Fibroblast of gingiva (primary cell): ENCODE measurements around the gene PJVK.
A peak's percentile ranks its signal among the peaks of the same experiment; 100 is the strongest.
"Not testable (repeated sequence)": the region's sequence is repeated elsewhere in the genome, so short reads cannot be mapped to it uniquely, and the experiment has no call there.

Experiments
- DNase-seq: peaks from one replicate; pipeline ENCODE4 v3.0.0-alpha.2; 2011; ENCODE audit warnings: low read depth

Gene PJVK

GRCh38 chr2:178450774-178451525, at the start of gene PJVK, which contains the start of gene PRKRA:
Gene PJVK (plus strand): TSS chr2:178451378. CDS start chr2:178453410, 2,032 bp downstream.
Gene PRKRA (minus strand): TSS chr2:178451175. CDS start chr2:178451030, 145 bp downstream.
- peak; percentile 98 for DNase-seq

- DNase-seq = no peak
These were observed 49.2 kb upstream of the PJVK start for GRCh38 chr2:178401994-178402437.

- DNase-seq = no peak
These were observed 47.4 kb upstream of the PJVK start for GRCh38 chr2:178403671-178404306.

DNA sequence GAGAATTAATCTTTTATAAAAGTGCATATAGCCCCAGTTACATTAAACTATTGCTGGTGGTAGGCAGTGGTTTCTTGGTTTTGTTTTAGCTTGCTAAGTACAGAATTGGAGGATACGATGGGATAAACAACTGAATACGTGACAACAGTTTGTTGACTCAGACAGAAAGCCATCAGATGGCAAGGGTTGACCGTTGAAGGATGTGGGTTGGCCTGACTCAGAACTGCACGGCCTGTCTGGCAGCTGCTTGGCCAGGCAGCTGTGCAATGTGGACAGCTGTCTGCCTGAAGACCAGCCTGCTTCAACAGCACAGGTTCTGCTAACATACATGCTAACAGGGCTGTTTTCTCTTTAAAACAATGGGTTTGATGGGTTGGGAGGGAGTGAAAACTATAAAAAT, 46.8 kb upstream of the PJVK start:
- DNase-seq = peak; percentile 56

GRCh38 chr2:178409261-178409660, 41.9 kb upstream of the PJVK start:
- no peak for DNase-seq

DNA sequence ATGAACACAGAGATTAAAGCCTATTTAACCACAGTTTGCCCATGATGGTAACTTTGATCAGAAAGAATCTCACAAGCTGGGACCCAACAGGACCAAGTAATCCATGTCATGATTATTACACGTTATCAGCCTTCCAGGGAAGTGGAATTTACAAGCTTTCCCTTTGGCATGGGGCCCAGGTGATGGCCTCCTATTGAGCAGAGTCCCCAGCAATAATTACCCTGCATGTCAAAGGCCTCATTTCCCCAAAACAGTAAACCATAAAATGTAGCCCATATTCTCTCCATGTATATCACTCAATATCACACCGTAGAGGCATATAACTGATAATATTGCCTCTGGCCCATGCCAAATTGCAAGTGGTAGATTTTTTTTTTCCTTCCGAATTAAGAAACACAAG, 39.1 kb upstream of the PJVK start:
- DNase-seq = no peak

- DNase-seq = not testable (repeated sequence)
These were observed 38.7 kb upstream of the PJVK start for GRCh38 chr2:178412453-178412852.

DNA sequence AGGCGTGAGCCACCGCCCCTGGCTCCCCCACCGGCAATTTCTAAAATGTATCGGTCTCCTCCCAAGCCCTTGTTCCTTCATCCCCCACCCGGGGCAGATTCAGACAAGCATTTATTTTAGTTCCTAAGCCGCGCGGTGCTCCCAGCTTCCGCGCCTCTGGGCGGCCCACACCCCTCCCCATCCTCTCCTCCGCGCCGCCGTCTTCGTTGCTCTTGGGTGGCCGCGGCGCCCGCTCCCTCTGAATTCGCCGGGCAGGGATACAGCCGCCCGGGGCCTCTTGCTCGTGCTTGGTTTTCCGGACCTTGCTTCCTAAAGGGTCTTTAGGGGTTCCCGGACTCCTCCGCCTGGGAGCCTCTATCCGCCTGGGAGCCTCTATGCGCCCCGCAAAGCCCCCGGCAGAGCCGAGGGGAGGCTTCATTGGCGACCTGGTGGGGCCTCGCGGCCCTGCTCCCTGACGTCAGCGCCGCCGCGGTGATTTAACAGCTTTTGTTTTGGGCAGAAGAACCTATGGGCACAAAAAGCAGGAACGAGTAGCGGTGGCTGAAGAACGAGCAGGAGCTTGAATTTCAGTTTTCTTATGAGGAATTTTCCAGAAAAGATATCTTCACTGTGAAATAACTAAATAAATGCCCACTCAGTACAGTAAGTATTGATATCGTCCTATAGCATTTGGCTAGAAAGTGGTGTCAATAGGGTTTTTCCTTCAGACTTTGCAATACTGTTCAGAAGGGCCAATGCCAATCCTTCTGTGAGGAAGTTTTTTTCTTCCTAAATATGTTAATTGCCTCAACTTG, 37.5 kb upstream of the PJVK start:
- DNase-seq = peak; percentile 75

DNA sequence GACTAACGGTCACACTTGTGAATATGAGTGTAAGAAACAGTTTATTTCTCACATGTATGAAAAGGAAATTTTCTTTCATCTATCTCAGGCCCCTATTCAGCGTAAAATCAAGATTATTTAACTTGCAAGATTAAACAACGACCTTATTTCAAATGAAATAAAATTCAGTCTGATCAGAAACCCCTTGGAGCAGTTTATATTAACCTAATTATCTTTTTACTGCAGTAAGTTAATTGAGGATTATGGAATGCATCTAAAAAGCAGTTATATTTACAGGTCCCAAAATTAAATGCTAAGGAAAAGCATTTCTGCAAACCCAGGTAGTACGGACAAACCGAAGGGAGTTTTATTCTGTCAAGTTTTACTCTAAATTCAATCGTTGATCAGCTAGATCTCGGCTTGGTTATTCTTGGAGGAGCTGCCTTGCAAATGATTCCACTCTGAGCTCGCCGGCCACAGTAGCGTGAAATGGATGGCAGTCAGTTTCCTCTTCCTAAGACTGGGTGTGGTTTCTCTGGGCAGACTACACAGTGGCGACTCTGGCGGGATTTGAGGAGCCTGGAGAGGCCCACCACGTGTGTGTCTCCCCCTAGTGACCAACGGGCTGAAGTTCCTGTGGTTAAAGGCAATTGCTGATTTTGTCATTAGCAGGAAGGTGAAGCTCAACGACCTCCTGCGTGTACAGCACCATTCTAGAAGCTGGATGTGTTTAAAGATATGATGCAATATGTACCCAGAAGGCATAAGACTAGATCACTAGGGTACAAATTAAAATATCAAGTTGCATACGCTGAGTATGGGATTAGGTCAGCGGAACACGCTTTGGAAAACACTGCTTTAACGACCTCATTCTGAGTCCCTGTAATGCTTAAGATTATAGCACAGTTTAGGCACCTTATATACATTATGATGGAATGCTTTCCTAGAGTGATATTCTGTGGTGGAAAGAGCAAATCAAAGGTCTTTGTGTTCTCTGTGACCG, 36.6 kb upstream of the PJVK start:
- DNase-seq = peak; percentile 98

GRCh38 chr2:178415979-178416378, 35.2 kb upstream of the PJVK start:
- DNase-seq = no peak

- DNase-seq = no peak
These were observed 33.3 kb upstream of the PJVK start for GRCh38 chr2:178417916-178418315.

DNA sequence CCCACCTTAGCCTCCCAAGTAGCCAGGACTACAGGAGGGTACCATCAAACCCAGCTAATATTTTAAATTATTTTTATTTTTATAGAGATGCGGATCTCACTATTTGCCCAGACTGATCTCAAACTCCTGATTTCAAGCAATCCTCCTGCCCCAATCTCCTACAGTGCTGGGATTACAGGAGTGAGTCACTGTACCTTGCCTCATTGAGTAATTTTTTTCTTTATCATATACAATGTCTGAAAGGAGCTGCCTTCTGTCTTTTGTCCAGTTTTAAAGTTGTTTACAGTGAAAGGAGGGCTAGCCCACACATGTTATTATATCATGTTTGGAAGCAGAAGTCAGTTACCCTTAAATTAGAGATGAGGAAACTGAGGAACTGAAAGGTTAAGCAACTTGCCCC, 32.8 kb upstream of the PJVK start:
- DNase-seq = no peak

GRCh38 chr2:178419123-178419522, 32.1 kb upstream of the PJVK start:
- no peak for DNase-seq

- no peak for DNase-seq
These were observed 30.6 kb upstream of the PJVK start for GRCh38 chr2:178420463-178420999.

DNA sequence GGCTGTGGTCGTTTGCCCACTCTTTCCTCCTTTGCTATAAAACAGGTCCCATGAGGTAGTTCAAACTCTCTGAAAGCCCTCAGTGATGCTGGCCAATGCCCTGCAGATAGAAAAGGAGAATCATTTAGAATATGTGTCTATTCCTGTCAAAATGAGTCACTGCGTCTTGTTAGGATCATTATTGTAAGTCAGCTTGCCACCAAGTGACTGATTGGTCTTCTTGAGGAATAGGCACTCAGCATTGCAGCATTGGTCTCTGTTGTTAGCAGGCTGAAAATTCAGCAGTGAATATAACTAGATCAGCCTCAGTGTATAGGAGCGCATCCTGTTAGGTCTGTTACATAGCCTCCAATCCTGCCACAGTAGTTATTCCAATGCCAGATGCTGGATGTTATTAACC, 29.1 kb upstream of the PJVK start:
- no peak for DNase-seq

GRCh38 chr2:178423746-178424145, 27.4 kb upstream of the PJVK start:
- DNase-seq = not testable (repeated sequence)

DNA sequence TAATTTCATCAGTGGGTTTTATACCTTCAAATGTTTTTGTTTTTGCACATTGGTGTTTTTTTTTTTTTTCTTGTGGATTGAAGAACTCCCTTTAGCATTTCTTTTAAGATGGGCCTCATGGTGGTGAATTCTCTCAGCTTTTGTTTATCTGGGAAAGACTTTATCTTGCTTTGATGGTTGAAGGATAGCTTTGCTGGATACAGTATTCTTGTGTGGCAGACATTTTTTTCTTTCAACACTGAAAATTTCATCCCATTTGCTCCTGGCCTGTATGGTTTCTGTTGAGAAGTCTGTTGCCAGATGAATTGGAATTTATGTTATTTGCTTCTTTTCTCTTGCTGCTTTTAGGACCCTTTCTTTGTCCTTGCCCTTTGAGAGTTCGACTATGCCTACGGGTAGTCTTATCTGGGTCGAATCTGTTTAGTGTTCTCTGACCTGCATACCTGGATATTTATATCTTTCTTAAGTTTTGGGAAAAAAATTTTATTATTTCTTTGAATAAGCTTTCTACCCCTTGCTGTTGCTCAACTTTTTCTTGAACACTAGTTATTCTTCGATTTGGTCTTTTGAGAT, 25.8 kb upstream of the PJVK start:
- DNase-seq = no peak

DNA sequence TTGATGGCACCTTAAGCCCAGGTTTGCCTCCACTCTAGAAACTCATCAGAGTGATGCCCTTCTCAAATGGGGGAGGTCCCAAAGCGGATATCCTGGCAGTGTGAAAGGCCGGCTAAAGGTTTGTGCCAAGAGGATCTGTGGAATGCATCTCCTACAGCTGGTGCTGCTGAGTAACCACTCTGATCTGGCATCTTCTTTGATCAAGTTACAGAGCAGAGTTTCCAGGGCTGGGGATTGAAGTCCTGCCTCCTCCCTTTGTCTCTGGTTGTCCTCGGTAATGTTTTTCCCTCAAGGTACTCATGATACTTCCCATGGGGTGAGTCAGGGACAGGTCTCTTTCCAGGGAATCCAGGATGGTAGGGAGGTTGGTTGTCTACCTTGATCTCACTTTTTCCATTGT, 24.8 kb upstream of the PJVK start:
- DNase-seq = peak; percentile 42

GRCh38 chr2:178427458-178427857, 23.7 kb upstream of the PJVK start:
- DNase-seq = no peak

DNA sequence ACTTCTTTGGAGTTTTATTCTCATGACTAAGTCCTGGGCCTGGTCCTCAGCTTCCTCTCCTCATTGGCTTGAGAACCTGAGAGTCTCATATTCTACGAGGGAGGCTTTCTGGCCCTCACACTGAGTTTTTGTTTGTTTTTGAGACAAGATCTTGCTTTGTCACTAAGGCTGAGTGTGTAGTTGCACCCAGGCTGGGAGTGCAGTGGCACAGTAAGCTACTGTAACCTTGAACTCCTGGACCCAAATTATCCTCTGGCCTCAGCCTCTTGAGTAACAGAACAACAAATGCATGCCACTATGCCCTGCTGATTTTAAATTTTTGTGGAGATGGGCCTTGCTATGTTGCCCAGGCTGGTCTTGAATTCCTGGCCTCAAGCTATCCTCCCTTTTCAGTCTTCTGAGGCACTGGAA, 22.8 kb upstream of the PJVK start:
- no peak for DNase-seq

DNA sequence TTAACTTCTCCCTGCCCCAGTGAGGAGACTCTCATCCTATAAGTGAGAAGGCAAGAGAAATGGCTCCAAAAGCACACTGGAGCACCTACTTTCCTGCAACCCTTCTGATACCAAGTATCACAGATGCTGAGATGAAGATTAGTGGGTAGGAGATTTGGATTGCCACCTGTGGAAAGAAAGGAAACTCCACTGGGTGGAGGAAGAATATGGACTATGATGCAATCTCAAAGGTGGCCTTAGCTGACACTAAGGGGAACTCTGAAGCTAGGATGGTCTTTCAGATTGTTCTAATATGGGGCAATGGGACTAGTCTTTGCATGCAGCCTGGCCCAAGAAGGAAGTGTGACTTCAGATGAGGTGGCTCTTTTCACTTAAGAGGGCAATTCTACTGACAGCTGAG, 21.8 kb upstream of the PJVK start:
- no peak for DNase-seq
